ENCODE results near the gene NAA10.

Gene NAA10

DNA sequence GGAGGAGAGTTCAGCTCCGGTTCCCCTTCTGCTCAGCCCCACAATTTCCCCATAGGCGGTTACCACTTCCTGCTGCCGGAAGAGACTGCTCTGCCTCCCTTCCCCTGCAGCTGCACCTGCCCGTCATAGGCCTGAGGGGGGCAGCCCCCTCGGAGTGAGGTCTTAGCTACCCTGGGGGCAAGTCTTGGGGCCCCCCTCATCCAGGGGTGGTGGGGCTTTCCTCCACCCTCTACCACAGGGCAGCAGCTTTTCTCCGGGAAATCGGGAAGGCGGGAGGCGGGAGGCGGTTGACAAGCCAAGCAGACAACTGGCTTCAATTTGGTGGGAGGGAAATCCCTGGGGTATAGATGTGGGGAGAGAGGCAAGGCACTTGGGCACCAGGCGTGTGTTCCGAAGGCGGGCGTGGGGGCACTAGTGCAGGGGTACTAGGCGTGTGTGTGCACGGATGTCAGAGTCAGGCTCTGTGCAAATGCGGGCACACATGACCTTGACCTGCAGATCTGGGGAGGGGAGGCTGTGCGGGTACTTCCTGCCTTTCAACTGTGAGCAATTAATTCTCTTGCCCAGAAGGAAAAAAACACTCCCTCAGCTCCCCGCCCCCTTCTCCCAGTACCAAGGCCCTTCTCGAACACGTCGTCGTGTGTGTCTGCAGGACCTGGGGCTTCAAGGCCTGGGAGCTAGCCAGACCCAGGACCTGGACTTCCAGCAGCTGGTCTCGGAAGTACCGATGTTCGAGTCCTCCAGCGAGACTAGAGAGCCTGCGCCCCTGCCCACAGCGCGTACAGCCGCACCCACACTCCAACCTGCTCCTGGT, 7.8 kb downstream of the NAA10 start:
- DNase-seq: peak; percentile 52

GRCh38 chrX:153926552-153926857, 8.3 kb downstream of the NAA10 start:
- DNase-seq: no peak

DNA sequence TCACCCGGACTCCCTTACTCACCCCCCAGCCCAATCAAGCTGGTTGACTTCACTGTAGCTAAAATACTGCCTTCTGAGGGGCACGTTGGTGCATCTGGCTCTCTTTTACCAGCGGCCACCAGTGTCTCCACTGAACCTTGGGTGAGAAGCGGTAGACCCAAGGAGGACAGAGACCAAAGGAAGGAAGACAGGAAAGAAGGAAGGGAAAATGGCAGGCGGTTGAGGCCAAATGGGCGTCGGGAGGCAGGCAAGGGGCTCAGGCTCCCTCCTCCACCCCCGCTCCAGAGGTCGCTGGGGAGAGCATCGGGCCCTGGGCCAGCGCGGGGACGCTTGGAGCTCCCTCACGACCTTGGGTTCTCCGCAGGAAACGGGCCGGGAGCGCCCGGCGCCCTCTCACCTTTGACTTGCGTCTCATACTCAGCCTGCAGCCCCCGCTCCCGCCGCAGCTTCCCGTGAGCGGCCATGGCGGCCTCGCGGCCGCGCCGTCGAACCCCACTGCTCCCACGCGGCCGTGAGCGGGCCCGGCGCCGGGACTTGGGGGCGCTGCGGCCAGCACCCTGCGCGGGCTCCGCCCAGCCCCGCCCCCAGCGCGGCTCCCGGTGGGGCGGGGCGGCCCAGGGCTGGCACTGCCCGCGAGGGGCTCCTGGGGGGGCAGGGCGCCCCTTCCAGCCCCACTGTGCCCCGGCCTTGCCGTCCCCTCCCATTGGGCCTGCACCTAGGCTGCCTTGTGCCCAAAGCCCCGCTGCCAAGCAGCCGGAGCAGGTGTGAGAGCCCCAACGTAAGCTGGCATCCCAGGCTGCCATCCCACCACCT, 8.9 kb downstream of the NAA10 start, which contains the start of gene ARHGAP4:
TSS of gene ARHGAP4 (minus strand) at position 526 of the 813 bp plus-strand sequence. CDS start at position 464, 62 bp downstream.
- no peak for DNase-seq

DNA sequence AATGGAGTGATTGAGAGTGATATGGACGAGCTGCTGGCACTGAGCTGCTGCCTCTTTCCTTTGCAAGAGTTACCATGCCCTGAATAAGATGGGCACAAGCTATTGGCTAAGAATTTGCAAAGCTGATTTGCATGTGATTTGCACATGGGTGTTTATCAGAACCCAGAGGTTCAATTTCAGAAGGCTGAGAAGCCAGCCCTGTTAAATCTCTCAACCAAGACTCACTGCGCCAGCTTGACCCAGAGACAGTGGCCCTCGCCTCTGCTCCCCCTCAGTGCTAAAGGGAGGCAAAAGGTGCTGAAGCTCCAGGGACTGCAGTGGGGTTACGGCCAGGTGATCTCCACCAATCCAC, 9.5 kb downstream of the NAA10 start:
- DNase-seq: no peak

- peak; percentile 20 for DNase-seq
These were observed 10.5 kb downstream of the NAA10 start for GRCh38 chrX:153924149-153924861.

DNA sequence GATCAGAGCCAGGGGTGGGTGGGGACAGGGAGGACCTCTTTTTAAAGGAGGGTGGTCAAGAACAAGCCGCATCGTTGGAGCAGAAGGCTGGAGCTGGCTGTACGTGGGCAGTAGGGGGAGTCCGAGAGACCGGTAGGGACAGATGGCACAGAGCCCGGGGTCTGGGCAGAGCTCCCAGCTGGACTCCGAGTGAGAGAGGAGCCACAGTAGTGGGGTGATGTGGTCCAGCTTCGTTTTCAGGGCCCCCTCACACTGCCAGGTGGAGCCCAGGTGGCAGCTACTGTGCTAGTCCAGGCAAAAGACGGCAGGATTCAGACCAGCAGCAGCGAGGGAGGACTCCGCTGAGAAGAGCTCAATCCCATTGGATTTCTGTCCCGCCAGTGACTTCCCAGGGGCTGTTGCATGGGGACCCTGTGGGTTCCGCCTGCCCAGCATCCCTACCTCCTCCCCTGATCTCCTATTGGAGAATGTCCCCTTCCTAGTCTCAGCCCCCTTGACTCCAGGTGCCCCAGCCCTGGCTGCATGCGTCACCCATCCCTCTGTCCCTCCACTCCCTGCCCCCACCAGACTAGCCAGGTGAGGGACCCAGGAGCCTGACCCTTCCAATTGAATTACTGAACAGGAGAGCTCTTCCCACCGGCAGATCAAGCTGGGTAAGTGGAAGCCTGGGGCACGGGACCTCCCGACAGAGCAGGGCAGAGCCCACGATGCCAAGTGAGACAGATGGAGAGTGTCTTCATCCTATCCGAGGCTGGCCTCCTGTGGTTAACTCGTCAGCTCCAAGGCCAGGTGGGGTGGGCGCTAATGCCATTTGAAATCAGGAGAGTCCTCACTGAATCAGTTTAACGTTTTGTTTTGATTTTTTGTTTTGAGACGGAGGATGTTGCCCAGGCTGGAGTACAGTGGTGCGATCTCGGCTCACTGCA, 11.6 kb downstream of the NAA10 start:
- DNase-seq: peak; percentile 36

DNA sequence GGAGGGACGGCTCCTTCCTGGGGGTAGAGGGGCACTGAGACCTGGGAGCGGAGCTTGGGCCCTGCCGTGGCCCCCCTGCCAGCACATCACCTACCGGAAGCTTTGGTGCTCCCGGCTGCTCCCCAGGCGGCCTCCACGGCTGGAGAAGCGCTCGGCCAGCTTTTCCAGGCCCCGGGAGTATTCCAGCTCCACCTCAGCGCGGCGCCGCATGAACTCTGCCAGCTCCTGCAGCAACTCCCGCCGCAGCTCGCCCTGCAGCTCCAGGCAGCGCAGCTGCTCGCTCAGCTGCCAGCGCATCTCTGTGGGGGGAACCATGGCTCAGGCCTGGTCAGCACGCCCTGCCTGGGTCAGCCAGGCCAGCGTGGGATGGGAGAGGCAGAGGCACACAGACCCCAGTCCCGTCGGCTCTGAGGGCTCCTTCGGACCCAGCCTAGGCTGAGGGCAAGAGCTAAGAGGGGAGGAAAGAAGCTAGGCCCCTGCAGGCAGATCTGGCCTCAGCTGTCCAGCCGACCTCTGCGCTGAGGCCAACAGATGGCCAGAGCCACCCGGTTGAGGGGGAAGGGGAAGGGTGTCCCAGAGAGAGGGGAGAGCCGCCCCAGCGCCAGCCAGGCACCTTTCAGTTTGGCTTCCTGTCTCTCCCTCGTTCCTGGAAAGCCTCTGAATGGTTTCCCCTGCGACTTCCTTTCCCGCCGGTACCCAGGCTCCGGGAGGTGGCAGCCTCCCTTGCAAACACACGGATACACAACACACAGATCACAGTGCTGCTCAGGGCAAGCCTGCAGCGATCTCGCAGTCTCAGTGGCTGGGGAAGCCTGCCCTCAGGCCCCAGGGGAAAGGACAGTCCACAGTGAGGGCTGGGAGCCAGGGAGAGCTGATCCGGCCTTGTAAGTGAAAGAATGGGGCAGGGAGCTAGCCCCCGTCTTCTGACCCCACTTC, 13.1 kb downstream of the NAA10 start:
- DNase-seq: peak; percentile 43

DNA sequence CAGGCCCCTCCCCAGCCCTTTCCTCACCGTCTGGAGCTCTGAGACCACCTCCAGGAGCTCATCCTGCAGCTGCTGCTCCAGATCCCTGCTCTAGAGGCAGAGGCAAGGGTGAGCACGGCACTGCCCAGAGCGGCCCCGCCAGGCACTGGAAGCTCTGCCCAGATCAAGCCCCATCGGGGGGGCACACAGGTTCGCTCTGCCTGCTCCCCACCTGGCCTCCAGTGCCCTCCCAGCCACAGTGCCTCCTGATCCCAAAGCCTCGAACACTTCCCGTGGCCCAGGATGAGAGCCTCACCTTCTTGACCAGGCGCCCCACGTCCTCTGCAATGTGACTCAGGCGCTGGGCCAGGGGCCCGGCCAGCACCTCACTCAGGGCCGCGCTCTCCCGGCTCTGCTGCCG, 13.8 kb downstream of the NAA10 start:
- no peak for DNase-seq

DNA sequence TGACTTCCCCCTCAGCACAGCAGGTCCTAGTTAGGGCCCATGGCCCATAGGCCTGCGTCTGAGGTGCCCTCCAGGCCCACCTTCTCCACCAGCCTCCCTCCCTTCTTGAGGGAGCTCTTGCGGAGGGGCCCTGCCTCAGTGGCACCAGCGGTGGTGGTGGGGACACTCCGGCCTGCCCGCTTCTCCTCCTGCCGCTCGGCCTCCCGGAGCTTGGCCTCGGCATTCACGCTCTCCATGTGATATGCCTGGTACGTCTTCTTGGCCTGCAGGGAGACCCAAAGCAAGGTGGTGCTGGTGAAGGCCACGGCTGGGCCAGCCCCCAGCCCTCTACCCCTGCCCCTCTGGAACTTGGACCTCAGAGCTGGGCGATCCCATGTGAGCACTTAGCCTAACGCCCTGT, 14.3 kb downstream of the NAA10 start:
- no peak for DNase-seq

DNA sequence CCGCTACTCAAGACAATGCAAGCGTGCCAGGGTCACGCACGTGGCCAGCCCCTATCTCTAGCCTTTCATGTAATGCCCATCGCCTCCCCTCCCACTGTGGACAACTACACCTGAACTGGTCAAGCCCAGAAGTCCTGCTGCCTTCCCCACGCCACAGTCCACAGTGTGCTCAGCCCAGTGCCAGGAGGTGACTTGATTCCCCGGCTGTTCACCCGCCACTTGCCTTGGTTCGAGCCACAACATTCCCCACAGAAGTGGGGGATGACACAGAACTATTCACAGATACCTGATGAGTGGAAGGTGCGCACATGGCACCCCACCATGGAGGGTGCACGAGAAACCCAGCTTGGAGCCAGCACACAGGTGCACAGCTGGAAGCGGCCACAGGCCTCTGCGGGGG, 15.6 kb downstream of the NAA10 start:
- DNase-seq: no peak

- no peak for DNase-seq
These were observed 17.0 kb downstream of the NAA10 start for GRCh38 chrX:153917869-153918268.

DNA sequence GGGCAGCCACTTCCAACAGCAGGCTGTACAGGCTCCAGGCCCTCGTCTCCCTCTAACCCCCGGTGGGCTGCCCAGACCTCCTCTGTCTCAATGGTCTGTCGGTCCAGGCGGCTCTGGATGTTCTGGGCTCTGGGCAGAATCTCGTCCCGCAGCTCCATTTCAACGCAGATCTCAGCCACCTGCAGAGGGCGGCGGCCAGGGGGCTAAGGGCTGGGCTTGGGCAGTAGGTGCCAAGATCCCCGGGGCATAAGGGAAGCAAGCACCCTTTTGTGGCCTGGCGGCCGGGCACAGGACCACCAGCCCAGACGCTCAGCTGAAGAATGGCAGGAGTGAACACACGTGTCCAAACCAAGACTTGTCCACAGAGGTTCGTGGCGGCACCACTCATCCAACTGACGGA, 21.1 kb downstream of the NAA10 start:
- DNase-seq: no peak

- no peak for DNase-seq
These were observed 21.6 kb downstream of the NAA10 start for GRCh38 chrX:153913211-153913610.

DNA sequence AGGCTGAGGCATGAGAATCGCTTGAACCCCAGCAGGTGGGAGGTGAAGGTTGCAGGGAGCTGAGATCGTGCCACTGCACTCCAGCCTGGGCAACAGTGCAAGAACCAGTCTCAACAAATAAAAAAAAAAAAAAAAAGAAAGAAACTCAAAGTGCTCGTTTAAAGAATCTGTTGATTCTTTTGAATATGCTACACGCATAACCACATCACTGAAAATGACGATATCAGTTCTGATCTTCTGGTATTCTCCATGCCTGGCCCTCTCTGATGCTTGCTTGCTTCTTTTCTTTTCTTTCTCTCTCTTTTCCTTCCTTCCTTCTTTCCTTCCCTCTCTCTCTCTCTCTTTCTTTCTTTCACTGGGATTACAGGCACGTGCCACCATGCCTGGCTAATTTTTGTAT, 23.0 kb downstream of the NAA10 start:
- no peak for DNase-seq

GRCh38 chrX:153910446-153910845, 24.4 kb downstream of the NAA10 start:
- no peak for DNase-seq

DNA sequence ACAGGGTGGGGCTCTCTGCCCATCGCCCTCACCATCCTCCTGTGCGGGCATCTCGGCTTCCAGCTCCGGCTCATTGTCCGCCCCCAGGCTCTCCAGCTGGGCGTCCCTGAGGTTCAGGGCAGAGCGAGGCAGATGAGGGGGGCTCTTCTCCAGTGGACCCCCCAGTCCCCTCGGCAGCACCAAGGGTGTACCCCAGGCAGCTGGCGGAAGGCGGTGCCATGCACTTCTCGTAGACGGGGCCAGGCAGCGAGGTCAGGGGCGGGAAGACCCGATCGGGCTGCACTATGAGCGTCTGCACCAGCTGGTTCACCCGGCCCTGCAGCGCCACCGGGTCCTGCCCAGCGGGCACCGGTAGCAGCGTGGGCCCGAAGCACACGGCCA, 24.9 kb downstream of the NAA10 start:
- no peak for DNase-seq

- DNase-seq: no peak
These were observed 25.5 kb downstream of the NAA10 start for GRCh38 chrX:153909024-153909979.

- DNase-seq: peak; percentile 18
These were observed 26.5 kb downstream of the NAA10 start for GRCh38 chrX:153908219-153908860.

DNA sequence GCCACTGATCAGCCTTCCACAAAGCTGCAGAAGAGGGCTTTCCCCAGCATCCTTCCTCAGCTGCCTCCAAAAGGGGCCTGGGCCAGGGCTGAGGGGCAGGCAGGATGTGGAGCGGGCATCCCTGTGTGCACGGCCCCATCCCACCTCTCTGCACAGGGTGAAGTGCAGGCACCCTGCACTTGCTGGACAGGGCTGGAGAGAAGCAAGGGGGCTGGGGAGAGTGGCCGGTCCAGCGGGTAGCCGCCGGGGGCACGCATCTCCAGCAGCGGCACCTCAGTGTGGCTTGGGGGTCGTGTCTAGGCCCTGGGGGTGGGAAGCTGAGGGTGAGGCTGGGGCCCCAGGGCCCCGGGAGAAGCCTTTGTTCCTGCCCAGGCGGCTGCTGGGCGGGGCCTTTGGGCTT, 27.4 kb downstream of the NAA10 start:
- DNase-seq: no peak
